LHCN-M2 (cell line): ENCODE data around the gene INTS7. TPM values are rescaled to one million over a fixed set of nuclear protein-coding genes. Genes with fewer than 3 reads are reported as not detected.

Experiments
- DNase-seq: peaks from one replicate; pipeline ENCODE4 v3.0.0-alpha.2; 2012; ENCODE audit warnings: low read depth
- total RNA-seq: library from RNA; depleted of rRNA; stranded (reverse); fragments of >200 nt; gene quantifications from 2 replicates; pipeline ENCODE4 v1.2.3, GENCODE V29; 2014; rRNA removed

The INTS7 gene
- total RNA-seq, 1 experiment from 2014 or later: 17.7 TPM

DNA sequence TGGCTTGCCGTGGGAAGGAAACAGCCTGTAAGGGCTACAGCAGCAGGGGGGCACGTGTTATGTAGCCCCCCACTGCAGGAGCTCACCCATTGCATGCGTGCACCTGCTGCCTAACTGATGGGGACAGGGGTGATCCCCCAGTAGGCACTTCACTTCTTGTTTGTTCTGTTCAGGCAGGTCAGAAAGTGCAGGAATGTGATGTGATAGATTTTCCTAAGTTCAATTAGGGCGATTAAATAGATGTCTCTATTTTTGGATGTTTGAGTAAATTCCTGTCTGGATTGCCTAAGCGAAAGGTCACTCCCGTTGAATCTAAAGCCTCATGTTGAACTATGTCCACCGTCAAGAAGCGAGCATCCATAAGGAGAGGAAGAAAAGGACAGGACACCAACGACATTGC, 126.0 kb downstream of the INTS7 start:
- DNase-seq: no peak

DNA sequence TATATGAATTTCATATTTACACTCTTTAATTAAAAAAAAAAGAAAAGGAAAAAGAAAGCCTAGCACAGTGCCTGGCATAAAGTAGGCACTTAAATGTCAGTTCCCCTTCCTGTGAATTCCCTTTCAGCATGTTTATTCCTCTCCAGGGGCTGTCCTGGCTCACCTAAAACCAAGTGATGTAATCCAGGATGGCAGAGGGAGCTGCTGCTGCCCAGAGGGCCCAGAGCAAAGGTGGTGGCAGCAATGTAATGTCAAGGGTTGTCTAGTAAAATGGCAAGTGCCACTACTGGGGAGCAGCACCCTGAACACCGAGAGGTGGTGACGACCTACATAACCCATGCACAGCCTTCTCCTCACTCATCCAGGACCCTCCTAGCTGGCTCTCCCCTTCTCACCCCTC, 126.4 kb downstream of the INTS7 start:
- DNase-seq: no peak

DNA sequence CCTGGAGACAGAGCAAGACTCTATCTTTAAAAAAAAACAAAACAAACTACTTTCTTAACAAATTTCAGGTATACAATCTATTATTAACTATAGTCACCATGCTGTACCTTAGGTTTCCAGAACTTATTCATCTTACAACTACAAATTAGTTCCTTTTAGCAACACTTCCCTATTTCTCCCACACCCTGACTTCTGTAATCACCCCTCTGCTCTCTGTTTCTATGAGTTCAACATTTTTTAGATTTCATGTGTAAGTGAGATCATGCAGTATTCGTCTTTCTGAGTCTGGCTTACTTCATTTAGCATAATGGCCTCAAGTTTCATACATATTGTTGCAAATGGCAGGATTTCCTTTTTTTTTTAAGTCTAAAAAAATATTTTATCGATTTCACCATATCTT, 126.9 kb downstream of the INTS7 start:
- DNase-seq: no peak

DNA sequence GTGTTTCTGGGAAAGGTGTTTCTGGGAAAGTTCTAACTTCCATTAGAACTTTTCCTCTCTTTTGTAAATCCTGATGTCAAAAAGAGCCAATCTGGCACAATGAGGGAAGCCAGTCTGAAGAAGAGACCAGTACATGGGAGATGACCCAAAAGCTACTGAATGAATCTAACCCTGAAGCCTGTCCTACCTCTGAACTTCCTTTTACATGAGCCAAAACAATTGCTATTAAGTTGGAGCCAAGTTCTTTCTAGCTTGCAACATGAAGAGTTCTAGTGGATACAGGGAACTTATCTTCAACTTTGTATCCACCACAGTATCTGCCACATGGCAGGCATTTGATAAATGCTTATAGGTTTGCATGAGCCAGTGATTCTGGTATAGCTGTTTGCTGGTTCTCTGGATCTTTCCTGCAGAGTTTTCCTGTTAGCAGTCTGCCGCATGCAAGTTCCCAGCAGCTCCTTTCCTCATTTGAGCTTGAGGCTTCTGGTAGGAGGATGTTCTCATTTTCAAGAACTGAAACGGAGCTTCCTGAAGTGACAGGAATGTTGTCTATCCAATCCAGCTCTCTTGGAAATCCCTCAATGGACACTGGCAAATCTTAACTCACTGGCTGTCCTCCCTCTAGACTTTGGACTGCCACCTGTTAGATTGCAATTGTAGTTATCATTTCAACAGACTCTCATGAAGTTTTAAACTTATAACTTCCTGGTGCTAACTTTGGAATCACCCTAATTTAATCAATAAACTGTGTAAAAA, 131.7 kb downstream of the INTS7 start:
- no peak for DNase-seq

DNA sequence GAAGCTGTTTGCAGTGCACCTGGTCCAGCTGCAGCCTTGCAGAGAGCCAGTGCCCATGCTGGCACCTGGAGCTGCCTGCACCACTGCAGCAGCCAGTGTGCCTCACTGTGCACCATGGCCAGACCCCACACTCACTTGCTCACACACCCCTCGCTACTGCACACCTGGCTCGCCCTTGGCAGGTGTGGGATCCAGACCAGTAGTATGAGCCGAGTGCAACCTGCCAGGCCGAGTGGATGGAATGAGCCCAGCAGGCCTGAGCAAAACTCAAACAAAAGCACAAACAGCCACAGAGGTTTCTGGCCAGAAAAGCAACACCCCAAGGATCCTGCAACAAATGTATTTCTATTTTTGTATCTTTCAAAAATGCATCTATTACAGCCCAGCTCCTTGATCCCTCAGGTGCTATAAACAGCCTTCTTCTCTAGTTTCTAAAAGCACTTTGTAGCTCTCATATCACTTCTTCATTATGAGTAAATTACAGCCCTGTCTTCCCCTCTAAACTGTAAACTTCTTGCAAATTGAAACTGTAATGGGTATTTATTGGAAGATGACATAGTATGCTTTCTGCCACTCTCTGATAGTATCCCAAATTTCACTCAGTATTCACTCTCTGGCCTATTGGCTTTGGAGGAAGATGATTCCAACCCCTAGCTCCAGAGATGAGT, 132.6 kb downstream of the INTS7 start:
- no peak for DNase-seq

DNA sequence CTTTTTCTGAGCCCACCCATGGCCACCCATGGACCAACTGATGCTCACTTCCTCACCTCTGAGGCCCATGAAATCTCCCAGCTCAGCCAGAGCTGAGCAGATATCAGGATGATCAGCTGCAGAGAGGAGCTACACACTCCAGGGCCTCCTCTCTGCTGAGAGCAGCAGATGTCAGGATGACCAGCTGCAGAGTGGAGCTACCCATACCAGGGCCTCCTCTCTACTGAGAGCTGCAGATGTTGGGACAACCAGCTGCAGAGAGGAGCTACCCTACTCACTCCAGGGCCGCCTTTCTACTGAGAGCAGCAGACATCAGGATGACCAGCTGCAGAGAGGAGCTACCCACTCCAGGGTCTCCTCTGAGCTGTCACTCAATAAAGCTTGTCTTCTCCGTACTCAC, 133.4 kb downstream of the INTS7 start:
- DNase-seq: no peak

DNA sequence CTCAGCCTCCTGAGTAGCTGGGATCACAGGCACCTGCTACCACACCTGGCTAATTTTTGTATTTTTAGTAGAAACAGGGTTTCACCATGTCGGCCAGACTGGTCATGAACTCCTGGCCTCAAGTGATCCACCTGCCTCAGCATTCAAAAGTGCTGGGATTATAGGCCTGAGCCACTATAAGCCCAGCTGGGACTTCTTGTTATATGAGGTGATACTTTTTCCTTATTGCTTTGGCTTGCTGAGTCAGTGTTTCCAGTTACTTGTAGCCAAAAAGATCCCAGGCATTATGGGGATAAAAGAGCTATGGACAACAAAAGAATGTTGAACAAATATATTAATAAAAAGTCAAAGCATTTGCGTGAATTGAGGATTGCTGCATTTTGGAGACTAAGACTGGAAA, 134.9 kb downstream of the INTS7 start:
- DNase-seq: no peak

DNA sequence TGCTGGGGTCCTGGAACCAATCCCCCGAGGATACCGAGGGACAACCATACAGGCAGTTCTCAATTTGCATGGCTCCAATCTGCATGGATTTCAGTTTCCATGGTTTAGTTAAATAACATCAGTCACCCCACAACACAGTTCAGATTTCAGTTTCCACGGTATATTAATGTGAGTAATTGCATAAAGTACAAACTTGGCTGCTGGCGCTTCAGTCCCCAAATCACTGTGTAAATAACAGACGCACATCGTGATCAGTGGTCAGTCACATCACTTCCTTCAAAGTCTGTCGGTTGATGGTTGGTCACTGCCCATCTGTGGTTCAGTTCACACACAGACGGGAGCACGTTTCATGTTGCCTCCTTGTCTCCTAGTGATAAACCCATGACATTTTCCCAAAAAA, 138.4 kb downstream of the INTS7 start:
- DNase-seq: peak; percentile 60

DNA sequence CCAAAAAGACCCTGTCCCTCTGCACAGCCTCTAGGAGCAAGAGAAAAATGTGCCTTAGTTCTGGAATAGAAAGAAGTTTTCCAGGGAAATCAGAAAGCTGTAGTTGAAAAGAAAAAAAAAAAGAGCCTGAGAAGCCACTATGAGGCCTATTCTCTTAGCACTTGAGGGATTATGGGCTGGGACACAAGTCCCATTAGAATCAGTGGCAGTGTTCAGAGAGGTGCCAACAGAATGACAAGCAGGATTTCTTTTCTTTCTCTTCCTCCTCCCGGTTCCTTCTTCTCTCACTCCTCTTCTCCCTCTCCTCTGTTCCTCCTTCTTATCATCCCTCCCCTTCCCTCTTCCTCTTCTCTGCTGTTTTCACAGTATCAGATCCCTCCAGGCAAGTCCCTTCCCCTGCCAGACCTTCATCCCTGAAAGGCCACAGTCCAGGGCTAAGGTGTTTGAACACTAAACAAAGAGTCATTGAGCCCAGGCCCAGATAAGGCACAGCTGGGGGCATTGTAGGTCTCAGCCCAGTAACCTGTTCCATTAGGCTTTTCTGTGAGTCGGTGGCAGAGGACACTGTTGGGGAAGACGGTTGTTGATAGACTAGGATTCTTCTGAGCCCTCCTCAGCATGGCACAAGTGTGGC, 140.1 kb downstream of the INTS7 start:
- no peak for DNase-seq

DNA sequence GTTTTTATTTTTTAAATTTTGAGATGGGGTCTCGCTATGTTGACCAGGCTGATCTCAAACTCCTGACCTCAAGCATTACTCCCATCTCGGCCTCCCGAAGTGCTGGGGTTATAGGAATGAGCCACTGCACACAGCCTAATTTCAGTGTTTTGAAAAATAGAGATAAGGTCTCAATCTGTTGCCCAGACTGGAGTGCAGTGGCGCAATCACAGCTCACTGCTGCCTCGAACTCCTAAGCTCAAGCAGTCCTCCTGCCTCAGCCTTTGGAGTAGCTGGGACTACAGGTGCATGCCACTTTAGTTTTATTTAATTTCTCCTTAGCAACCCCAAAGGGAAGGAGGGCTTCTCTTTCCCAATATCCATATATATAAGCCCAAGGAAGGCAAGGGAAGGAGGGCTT, 141.0 kb downstream of the INTS7 start:
- DNase-seq: no peak

DNA sequence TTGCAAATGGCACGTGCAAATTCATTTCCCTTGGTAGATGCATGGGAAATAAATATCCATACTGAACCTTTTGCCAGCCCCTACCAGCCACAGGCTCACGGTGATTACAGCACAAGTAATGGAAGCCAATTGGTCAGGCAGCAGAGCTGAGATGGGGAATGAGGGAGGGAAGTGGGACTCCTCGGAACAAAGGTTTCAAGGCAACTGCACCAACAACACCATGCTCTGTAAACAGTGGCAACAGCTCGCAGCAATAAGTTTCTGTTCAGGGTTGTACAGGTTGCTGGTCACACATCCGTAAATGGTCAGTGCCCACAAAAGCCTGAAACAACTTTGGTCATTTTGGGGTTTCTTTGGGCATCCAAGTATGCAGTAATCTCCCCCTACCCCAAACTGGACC, 142.1 kb downstream of the INTS7 start:
- no peak for DNase-seq

DNA sequence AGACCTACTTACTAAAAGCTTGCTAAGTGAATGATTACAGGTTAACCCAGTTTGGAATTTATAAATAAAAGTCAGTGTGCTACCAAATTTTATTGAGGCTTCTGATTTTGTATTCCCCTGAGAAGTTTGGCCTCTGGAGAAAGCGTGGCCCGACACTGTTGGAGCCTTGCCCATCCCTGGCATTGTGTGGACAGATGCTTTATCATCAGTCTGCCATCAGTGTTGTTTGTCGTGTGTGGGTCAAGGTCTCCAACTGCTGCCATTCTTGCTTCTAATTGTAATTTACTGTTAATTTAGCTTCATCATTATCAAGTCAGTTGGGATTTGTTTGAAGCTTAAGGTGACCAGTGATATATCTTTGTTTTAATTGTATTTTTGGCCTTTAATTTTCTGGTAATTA, 142.8 kb downstream of the INTS7 start:
- no peak for DNase-seq

DNA sequence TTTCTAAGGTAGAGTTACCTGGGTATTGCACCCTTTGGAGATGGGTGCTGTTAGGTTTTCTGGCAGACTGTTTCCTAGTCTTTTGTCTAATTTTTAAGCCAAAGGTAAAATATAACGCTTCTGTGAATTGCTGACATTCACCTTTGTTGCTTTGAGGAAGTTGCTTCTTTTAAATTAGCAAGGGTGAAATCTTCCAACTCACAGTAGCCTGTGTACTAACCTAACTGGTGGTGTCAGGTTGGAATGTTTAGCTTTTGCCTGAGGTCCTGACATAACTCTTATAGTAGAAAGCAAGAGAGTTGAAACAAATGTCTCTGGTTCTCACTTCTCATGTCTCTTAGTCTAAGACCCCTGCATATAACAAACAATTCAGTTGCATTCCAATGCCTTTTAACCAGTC, 143.6 kb downstream of the INTS7 start:
- DNase-seq: no peak

Other genes starting within 250 kb of the INTS7 start
- gene LPGAT1, start 204.8 kb downstream of the INTS7 start, total RNA-seq: 32.4 and 33.3 TPM in 2 replicates
- gene DTL, start 191 bp upstream of the INTS7 start, total RNA-seq: 38.5 and 40.1 TPM in 2 replicates
- gene PPP2R5A, start 249.9 kb upstream of the INTS7 start, total RNA-seq: 11.5 and 13.0 TPM in 2 replicates